Hippocampal formation (tissue), 2 donors: ENCODE data around the gene PLPPR3.
"Not testable (repeated sequence)": the region's sequence is repeated elsewhere in the genome, so short reads cannot be mapped to it uniquely, and the experiment has no call there.

Experiments
- DNase-seq, 2 donors: peaks; one replicate each; lab custom pipeline; 2025; lab: John Stamatoyannopoulos, UW

The PLPPR3 gene

DNA sequence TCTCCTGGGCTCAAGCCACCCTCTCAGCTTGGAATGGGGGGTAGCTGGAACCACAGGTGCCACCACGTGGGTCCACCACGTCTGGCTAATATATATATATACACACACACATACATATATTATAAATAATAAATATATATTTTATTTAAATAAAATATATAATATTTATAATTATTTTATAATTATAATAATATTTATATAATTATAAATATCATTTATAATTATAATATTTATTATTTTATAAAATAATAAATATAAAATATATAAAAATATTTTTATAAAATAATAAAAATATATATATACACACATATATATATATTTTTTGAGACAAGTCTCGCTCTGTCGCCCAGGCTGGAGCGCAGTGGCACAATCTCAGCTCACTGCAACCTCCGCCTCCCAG is 32.8 kb upstream of the PLPPR3 start:
- DNase-seq = no peak

DNA sequence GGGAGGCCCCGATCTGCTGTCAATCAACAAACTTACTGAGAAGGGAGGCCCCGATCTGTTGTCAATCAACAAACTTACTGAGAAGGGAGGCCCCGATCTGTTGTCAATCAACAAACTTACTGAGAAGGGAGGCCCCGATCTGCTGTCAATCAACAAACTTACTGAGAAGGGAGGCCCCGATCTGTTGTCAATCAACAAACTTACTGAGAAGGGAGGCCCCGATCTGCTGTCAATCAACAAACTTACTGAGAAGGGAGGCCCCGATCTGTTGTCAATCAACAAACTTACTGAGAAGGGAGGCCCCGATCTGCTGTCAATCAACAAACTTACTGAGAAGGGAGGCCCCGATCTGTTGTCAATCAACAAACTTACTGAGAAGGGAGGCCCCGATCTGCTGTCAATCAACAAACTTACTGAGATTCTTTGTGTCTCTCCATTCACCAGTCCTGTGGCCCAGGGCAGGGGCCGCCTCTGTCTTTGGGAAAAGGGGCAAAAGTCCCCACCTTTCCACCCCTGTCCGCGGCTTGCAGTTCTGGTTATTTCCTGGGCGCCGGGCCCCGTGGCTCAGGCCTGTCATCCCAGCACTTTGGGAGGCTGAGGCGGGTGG is 32.0 kb upstream of the PLPPR3 start:
- not testable (repeated sequence) for DNase-seq

- no peak for DNase-seq
Observed at GRCh38 chr19:853014-853585, 31.3 kb upstream of the PLPPR3 start.

DNA sequence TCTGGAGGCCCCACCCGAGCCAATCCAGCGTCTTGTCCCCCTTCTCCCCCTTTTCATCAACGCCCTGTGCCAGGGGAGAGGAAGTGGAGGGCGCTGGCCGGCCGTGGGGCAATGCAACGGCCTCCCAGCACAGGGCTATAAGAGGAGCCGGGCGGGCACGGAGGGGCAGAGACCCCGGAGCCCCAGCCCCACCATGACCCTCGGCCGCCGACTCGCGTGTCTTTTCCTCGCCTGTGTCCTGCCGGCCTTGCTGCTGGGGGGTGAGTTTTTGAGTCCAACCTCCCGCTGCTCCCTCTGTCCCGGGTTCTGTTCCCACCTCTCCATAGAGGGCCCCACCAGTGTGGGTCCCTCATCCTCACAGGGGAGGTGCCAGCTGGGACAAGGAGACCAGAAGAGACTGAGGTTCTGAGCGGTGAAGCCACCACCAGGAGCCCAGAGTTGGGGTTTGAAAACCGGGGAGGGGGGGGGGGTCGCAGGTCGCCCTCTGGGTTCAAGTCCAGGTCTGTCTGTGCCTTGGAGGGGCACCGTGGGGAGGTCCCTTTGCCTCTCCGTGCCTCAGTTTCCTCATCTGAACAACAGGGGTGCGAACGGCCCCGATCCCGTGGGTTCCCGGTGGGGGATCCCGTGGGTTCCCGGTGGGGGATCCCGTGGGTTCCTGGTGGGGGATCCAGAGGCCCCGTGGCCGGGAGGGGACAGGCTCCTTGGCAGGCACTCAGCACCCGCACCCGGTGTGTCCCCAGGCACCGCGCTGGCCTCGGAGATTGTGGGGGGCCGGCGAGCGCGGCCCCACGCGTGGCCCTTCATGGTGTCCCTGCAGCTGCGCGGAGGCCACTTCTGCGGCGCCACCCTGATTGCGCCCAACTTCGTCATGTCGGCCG is 30.6 kb upstream of the PLPPR3 start, which contains the start of gene ELANE:
Gene ELANE, plus strand, starts transcription at position 168 of the 878 bp plus-strand sequence. Its CDS starts 26 bp downstream, at position 194.
- no peak for DNase-seq

DNA sequence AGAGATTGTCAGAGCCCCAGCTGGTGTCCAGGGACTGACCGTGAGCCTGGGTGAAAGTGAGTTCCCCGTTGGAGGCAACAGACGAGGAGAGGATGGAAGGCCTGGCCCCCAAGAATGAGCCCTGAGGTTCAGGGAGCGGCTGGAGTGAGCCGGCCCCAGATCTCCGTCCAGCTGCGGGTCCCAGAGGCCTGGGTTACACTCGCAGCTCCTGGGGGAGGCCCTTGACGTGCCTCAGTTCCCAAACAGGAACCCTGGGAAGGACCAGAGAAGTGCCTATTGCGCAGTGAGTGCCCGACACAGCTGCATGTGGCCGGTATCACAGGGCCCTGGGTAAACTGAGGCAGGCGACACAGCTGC is 29.2 kb upstream of the PLPPR3 start:
- DNase-seq = no peak

DNA sequence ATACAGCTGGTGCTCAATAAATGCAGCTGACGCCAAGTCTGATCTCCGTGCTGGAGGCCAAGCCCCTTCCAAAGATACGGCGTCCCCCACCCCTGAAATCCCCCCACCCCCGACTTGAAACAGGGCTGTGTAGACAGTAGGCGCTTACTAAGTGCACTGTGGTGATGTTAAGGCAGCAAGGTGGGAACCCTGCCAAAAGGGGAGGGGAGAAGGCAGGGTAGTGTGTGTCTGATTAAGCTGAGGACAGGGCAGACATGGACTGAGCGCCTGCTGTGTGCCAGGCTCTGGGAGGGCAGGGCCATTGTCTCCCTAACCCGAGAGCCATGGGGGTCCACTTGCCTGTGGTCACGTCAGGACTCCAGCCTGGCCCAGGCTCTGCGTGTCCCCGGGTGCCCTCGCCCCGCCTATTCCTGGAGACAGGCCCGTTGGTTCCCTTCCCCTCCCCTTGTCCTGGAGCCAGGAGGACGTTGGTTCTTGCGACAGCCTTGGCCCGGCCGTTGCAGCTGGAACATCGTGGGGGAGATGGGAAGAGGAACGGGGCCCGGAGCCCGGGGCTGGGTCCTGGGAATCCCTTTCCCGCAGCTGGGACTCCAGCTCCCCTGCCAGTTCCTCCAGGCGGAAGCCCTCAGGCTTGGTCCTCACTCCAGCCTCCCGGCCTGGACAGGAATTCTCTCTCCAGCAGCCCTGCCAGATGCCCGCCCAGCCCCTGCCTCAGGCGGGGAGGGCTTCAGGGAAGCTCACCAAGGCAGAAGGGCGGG is 28.6 kb upstream of the PLPPR3 start:
- no peak for DNase-seq

- not testable (repeated sequence) for DNase-seq
Observed at GRCh38 chr19:849195-849594, 27.4 kb upstream of the PLPPR3 start.

DNA sequence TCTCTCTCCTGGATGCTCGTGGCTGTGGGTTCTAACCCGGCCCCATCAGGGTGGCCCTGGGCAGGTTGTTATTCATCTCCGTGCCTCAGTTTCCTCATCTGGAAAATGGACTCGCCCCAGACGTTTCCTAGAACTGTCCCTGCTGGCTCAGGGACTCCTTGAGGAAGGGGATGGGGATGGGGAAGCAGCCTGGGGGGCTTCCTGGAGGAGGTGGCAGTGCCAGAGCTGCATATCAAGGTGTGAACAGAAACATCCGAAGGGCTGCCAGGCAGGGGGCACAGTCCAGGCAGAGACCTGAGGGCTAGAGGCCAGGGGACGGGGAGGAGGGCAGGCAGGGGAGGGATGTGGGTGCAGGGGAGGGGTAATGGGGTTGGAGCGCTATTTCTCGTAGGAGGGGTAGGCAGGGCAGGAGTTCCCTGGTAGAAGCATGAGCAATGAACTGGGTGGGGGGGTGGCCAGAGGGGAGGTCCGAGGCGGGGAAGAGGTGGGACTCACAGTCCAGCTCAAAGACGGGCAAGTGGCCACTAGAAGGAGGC is 26.7 kb upstream of the PLPPR3 start:
- no peak for DNase-seq

DNA sequence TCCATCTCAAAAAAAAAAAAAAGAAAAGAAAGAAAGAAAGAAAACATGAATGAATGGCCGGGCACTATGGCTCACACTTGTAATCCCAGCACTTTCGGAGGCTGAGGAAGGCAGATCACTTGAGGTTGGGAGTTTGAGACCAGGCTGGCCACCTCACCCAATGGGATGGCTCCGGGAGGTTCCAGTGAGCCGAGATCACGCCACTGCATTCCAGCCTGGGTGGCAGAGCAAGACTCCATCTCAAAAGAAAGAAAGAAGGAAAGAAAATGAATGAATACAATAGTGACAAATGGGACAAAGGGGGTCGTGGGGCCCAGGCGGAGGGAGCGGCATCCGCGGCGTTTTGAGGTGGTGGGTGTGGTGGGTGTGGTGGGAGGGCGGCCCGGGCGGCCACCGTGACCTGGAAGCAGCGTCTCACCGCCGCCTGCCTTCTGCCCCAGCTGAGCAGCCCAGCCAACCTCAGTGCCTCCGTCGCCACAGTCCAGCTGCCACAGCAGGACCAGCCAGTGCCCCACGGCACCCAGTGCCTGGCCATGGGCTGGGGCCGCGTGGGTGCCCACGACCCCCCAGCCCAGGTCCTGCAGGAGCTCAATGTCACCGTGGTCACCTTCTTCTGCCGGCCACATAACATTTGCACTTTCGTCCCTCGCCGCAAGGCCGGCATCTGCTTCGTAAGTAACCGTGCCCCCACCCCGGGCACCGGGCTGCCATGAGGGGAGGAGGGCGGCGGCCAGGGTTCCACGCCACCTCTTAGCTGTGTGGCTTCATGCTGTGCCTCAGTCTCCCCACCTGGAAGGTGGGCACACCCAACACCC is 24.2 kb upstream of the PLPPR3 start:
- DNase-seq = no peak

GRCh38 chr19:844546-844971 is 22.8 kb upstream of the PLPPR3 start:
- DNase-seq = no peak

DNA sequence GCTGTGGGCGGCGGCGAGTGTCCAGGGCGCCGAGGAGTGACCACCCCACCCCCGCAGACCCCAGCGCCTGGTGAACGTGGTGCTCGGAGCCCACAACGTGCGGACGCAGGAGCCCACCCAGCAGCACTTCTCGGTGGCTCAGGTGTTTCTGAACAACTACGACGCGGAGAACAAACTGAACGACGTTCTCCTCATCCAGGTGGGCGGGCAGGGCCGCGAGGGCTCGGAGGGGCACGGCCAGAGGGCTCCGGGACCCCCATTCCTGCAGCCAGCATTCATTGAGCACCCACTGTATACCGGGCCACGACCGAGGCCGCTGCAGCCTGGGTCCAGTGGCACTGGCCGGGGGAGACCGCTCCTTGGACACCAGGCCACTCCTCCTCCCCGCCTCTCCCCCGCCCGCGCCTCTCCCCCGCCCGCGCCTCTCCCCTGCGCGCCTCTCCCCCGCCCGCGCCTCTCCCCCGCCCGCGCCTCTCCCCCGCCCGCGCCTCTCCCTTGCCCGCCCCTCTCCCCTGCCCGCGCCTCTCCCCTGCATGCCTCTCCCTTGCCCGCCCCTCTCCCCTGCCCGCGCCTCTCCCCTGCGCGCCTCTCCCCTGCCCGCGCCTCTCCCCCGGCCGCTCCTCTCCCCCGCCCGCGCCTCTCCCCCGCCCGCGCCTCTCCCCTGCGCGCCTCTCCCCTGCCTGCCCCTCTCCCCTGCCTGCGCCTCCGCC is 22.2 kb upstream of the PLPPR3 start:
- no peak for DNase-seq

DNA sequence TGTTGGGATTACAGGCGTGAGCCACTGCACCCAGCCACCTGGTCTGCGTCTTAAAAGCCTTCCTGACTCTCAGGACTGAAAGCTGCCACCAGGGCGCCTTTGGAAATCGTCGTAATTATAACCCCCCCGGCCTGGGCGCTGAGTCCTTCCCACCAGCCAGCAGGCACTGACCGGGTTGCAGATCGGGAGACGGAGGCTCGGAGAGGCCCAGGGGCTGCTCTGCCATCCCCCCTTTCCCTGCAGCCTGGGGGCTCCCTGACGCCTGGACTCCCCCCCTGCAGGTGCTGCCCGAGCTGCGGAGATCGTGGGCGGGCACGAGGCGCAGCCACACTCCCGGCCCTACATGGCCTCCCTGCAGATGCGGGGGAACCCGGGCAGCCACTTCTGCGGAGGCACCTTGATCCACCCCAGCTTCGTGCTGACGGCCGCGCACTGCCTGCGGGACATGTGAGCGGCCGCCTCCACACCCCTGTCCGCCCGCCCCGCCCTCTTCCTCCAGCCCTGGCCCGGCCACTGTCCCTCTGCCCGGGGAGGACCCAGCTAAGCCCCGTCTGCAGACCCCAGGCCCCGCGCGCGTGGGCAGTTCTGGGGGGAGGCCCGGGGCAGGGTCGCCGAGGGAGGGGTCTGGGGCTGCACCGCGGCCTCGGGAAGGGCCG is 21.6 kb upstream of the PLPPR3 start:
- no peak for DNase-seq

- not testable (repeated sequence) for DNase-seq
Observed at GRCh38 chr19:842802-843179, 21.0 kb upstream of the PLPPR3 start.

DNA sequence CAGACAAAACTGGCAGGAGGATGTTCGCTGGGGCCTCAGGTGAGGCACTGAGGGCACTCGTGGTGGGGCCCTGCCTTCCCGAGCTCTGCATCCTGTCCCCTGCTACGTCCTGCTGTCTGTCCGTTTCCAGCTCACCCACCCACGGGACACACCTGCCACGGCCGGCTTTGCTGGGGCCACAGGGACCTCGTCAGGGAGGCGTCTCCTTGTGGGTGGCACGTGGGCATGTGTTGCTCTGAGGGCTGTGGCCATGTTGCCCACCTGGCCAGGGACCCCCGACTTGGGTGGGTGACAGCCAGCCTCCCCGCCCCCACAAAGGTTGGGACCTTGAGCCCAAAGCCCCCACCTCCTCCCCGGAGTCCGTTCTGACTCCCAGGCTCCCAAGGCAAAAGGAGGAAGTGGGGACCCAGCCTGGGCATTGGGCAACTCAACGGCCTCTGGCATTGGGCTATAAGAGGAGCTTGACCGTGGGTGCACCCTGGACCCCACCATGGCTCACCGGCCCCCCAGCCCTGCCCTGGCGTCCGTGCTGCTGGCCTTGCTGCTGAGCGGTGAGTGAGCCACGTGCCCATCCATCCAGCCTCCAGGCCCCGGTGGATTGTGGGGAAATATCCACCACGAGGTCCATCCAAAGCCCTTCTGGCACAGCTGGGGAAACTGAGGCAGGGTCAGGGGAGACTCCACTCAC is 18.9 kb upstream of the PLPPR3 start, which contains the start of gene PRTN3:
Gene PRTN3, plus strand, starts transcription at position 481 of the 688 bp plus-strand sequence. Its CDS starts 10 bp downstream, at position 491.
- no peak for DNase-seq

- DNase-seq = no peak
Observed at GRCh38 chr19:835210-835810, 13.6 kb upstream of the PLPPR3 start.

GRCh38 chr19:834216-834615 is 12.5 kb upstream of the PLPPR3 start:
- no peak for DNase-seq

- no peak for DNase-seq
Observed at GRCh38 chr19:831407-832369, 9.9 kb upstream of the PLPPR3 start.
